Cardiac atrium fibroblast (primary cell): ENCODE measurements around the gene ABHD14A. TPM values are rescaled to one million over a fixed set of nuclear protein-coding genes. Genes with fewer than 3 reads are reported as not detected.

Experiments
- total RNA-seq: library from RNA; depleted of rRNA; stranded (reverse); fragments of >200 nt; gene quantifications from 2 replicates; pipeline ENCODE4 v1.2.3, GENCODE V29; 2015

The ABHD14A gene
- 20.7 and 29.2 TPM in 2 replicates for total RNA-seq

DNA sequence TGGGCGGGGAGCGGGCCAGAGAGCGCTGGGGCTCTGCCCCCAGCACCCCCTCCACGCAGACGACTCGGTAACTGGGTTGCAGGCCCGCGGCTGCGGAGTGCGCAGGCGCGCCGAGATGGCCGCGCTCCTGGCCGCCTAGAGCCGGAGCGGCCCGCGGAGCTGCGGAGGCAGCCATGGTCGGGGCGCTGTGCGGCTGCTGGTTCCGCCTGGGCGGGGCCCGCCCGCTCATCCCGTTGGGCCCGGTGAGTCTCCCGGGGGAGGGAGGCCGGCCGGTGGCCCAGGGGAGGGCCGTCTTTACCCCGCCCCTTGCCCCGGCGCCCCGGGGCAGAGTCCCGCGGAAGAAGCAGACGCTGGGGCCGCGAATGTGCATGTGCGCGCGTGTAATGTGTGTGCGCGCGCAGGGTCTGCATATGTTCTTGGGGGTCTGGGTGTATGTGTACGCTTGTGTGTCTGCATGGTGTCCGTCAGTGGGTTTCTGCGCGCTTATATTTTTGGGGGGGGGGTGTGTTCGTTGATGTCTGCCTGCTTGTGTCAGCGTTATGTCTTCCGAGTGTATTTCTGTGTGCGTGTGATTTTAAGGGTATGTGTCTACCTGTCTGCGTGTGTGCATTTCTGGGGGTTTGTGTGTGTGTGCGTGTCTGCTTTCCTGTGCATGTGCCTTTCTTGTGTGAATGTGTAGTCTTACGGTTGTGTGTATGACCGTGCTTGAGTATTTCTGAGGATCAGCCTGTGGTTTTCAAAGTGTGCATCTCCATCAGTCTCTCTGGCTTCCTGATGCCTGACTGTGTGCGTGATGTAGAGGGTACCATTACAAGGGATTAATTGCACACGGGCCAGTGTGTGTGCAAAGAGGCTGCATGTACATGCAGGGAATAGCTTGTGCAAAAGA, at the start of gene ABHD14A:
Gene ABHD14A (plus strand): TSS at position 102 of the 889 bp plus-strand sequence. CDS start 72 bp downstream, at position 174.

DNA sequence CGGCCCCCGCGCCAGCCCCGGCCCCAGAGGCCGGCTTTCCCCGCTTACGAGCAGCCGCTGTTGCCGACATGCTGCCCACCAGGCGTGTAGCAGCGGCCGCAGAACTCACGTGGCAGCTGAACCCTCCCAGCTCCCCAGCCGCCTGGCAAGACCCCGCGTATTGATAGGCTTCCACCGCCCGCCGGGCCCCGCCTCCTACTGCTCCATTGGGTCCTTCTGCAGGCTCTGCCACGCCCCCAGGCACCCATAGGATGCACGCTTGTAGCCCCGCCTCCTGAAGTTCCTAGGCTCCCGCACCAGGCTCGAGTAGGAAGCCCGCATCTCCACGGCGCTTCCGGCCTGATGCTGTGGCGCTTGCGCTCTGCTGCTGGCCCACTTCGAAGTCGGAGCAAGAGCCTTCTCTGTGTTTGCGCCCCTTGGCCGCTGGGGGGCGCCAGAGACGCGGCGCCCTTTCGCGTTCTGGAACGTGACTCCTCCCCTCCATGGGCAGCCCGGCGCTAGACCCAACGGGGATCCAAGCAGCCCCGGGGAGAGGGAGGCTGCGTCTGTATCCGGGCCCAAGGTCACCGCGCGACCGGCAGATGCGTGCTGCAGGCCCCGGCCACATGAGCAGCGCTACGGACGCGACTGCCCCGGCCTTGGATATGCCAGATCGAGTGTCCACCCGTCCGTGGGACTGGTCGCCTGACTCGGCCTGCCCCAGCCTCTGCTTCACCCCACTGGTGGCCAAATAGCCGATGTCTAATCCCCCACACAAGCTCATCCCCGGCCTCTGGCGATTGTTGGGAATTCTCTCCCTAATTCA, 32.9 kb upstream of the ABHD14A start, which contains the start of the genes PARP3 and RRP9:
Gene PARP3 (plus strand): TSS at position 566 of the 805 bp plus-strand sequence. CDS start 993 bp downstream, outside the sequence.
Gene RRP9 (minus strand): TSS at position 107 of the 805 bp plus-strand sequence. CDS start 37 bp downstream, at position 70.

DNA sequence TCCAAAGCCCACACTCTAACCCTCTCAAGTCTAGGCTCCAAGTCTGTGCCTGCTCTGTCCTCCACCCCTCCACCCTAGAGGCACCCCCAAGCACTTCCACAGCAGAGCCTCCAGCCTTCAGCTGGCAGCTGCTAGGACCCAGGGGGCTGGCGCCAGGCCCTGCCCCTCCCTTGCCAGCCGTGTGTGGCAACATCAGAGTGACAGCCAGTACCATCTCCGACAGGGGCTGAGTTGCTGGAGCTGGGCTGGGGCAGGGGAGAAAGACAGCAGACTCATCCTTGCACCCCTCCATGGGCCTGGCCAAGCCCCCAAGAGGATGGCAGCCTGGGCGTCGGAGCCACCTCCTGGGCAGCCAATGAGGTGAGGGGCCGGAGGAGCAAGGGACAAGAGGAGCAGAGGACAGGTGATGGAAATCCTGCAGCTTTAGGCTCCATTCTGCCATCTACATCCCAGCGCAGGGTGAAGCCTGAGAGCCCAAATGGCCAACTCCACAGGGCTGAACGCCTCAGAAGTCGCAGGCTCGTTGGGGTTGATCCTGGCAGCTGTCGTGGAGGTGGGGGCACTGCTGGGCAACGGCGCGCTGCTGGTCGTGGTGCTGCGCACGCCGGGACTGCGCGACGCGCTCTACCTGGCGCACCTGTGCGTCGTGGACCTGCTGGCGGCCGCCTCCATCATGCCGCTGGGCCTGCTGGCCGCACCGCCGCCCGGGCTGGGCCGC, 19.5 kb upstream of the ABHD14A start, which contains the start of gene GPR62:
Gene GPR62 (plus strand): TSS at position 207 of the 718 bp plus-strand sequence. CDS start 272 bp downstream, at position 479.

DNA sequence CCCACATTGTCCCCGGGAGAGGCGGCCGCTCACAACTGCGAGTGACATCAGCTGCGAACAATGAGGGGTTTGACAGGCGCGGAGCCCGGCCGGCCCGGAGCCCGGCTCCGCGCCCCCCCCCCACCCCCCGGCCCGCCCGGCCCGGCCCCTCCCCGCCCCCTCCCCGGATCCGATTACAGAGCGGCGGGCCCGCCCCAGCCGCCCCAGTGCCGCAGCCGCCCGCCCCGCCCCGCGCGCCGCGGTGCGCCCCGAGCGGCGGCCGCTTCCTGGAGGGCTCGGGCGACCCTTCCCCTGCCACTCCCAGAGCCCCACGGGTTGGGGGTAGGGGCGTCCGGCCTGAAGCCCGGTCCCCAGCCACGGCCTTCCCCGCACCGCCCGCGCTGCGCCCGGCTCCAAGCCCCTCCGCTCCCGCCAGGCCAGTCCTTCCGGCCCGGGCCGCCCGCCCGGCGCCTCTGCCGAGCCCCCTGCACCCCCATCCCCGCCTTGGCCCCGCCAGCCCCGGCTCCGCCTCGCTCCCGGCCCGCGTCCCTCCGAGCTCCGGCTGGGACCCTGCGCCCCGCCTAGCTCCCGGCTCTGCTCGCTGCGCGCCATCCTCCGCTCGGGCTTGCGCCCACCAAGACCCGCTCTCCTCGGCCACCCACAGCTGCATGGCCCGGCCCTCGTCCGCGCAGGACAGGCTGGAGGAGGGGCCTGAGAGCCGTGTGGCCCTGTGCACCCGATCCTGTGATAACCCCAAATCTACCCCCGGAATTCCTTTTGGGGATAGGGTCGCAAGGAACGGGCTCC, 7.3 kb upstream of the ABHD14A start, which contains the start of gene PCBP4:
Gene PCBP4 (minus strand): TSS at position 71 of the 786 bp plus-strand sequence. CDS start 6,214 bp downstream, outside the sequence.

DNA sequence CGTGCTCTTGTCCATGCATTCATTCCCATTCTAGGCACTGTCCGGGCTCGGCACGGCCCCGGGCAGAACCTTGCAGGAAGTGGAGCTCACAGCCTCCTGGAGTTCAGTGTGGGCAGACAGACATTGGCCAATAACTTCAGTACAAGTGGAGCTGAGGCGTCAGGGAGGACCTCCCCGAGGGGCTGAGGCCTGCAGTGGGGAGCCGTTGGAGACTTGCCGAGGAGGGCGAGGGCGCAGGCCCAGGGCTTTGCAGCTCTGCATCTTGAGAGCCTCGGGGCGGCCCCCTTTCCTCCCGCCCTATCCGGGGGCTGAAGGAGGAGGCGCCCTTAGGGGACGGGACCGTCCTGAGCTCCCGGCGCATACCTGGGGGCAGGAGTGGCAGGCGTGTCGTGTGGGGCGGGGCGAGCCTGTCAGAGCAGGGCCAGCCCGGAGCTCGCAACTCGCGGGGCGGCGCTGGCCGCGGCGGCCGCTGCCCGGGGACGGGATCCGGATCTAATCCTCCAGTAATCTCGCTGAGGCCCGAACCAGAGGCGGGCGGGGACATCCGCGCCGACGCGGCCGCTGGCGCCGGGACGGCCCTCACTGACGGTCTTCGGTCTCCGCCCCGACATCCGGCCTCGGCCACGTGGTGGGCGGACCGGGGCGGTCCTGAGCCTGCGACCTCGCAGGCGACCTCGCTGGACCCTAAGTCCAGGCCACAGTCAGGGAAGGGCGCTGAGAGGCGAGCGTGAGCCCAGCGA, 8.1 kb downstream of the ABHD14A start, which contains the start of gene ACY1:
Gene ACY1 (plus strand): TSS at position 698 of the 740 bp plus-strand sequence. CDS start 530 bp downstream, outside the sequence.

DNA sequence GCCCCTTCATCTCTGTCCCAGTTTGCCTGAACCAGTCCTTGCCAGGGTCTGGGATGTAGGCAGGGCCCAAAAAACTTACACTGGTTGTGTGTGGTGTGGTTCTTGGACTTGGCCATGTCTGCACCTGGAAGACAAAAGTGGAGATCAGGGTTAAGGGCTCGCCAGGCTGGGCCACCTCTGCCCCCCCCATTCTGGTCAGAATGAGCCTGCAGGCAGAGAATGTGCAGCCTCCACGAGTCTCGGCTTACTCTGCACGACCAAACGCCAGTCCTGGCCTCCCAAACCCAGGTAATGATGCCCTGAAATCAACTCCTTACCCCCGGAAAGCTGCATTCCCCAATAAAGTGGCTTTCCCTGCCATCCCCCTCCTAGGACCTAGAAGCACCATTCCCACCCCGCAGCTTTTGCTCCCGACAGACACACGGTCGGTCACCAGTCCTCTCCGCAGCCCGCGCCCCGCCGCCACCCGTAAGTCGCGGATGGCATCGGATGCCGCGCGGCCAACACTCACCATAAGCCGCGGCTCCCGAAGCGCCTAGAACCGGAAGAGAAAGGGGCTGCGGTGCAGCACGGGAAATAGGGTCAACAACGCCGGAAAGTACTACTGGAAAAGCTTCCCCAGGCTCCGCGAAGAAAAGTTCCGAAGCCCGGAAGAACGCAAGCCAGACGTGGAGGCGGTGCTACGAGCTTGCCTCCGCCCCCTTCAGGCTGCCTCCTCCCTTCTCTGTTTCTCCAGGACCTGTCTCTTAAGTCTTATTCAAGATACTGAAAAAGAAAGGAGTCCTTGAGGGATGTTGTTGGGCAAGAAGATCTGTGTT, 20.7 kb downstream of the ABHD14A start, which contains the start of gene RPL29:
Gene RPL29 (minus strand): TSS at position 550 of the 818 bp plus-strand sequence. CDS start 434 bp downstream, at position 116.

Other genes starting within 250 kb of the ABHD14A start
- gene IQCF6, start 195.8 kb upstream of the ABHD14A start, total RNA-seq, result not detected in 2 replicates
- not detected in 2 replicates for gene IQCF2, start 113.4 kb upstream of the ABHD14A start, total RNA-seq
- not detected in 2 replicates for gene IQCF5, start 99.5 kb upstream of the ABHD14A start, total RNA-seq
- gene IQCF1, start 71.7 kb upstream of the ABHD14A start, total RNA-seq, result not detected in 2 replicates
- 21.1 and 23.0 TPM in 2 replicates for gene RRP9, start 33.2 kb upstream of the ABHD14A start, total RNA-seq
- gene PARP3, start 32.7 kb upstream of the ABHD14A start, total RNA-seq, result 20.4 and 31.6 TPM in 2 replicates
- not detected in 2 replicates for gene GPR62, start 19.7 kb upstream of the ABHD14A start, total RNA-seq
- gene PCBP4, start 7.6 kb upstream of the ABHD14A start, total RNA-seq, result 27.5 and 50.2 TPM in 2 replicates
- 43.5 and 44.7 TPM in 2 replicates for gene ABHD14B, start 1.0 kb upstream of the ABHD14A start, total RNA-seq
- 52.7 and 73.5 TPM in 2 replicates for gene ACY1, start 8.5 kb downstream of the ABHD14A start, total RNA-seq
- 1,720 and 2,013 TPM in 2 replicates for gene RPL29, start 20.8 kb downstream of the ABHD14A start, total RNA-seq
- 12.2 and 17.1 TPM in 2 replicates for gene DUSP7, start 81.5 kb downstream of the ABHD14A start, total RNA-seq
- gene POC1A, start 179.4 kb downstream of the ABHD14A start, total RNA-seq, result 1.1 and 4.7 TPM in 2 replicates
- 22.7 and 29.6 TPM in 2 replicates for gene ALAS1, start 223.1 kb downstream of the ABHD14A start, total RNA-seq